Neural cell (in vitro differentiated cells): Measurements from ENCODE around the gene OPRL1.

Experiments used
- EP300 ChIP-seq: fragments of 450-650 bp; conservative IDR thresholded peaks from 2 replicates; pipeline ENCODE4 v1.6.1; 2014; ENCODE audit warnings: antibody characterized with exemption, mild to moderate bottlenecking, moderate library complexity; ENCODE audit not compliant: poor library complexity, severe bottlenecking
- EZH2 ChIP-seq: fragments of 200-600, 300-800 bp; shearing (Covaris generic), sonication (generic); IDR thresholded peaks from 2 replicates; pipeline ENCODE4 v1.6.1; 2014; ENCODE audit warnings: antibody characterized with exemption, low read length, borderline replicate concordance, mild to moderate bottlenecking; ENCODE audit not compliant: insufficient read depth, poor library complexity, severe bottlenecking
- POLR2AphosphoS5 ChIP-seq: IDR thresholded peaks from 2 replicates; pipeline ENCODE4 v1.6.1; 2012
- SMC3 ChIP-seq: fragments of 450-650 bp; conservative IDR thresholded peaks from 2 replicates; pipeline ENCODE4 v1.6.1; 2014; ENCODE audit warnings: antibody characterized with exemption, mild to moderate bottlenecking, moderate library complexity; ENCODE audit not compliant: poor library complexity
- TF ChIP-seq, protein P1 (sequence below): fragments of 450-650 bp; IDR thresholded peaks from 2 replicates; pipeline ENCODE4 v1.5.1; 2014; ENCODE audit warnings: antibody characterized with exemption, mild to moderate bottlenecking, moderate library complexity; ENCODE audit not compliant: poor library complexity, severe bottlenecking
- TF ChIP-seq, protein P2 (sequence below): IDR thresholded peaks from 2 replicates; pipeline ENCODE4 v1.6.1; 2012; ENCODE audit warnings: borderline replicate concordance

GRCh38 chr20:64098471-64099013 is 18.7 kb downstream of the OPRL1 start:
- no peak for TF ChIP-seq EP300
- TF ChIP-seq, protein P1, sequence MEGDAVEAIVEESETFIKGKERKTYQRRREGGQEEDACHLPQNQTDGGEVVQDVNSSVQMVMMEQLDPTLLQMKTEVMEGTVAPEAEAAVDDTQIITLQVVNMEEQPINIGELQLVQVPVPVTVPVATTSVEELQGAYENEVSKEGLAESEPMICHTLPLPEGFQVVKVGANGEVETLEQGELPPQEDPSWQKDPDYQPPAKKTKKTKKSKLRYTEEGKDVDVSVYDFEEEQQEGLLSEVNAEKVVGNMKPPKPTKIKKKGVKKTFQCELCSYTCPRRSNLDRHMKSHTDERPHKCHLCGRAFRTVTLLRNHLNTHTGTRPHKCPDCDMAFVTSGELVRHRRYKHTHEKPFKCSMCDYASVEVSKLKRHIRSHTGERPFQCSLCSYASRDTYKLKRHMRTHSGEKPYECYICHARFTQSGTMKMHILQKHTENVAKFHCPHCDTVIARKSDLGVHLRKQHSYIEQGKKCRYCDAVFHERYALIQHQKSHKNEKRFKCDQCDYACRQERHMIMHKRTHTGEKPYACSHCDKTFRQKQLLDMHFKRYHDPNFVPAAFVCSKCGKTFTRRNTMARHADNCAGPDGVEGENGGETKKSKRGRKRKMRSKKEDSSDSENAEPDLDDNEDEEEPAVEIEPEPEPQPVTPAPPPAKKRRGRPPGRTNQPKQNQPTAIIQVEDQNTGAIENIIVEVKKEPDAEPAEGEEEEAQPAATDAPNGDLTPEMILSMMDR = no peak
- TF ChIP-seq EZH2 = no peak
- no peak for TF ChIP-seq POLR2AphosphoS5
- TF ChIP-seq, protein P2, sequence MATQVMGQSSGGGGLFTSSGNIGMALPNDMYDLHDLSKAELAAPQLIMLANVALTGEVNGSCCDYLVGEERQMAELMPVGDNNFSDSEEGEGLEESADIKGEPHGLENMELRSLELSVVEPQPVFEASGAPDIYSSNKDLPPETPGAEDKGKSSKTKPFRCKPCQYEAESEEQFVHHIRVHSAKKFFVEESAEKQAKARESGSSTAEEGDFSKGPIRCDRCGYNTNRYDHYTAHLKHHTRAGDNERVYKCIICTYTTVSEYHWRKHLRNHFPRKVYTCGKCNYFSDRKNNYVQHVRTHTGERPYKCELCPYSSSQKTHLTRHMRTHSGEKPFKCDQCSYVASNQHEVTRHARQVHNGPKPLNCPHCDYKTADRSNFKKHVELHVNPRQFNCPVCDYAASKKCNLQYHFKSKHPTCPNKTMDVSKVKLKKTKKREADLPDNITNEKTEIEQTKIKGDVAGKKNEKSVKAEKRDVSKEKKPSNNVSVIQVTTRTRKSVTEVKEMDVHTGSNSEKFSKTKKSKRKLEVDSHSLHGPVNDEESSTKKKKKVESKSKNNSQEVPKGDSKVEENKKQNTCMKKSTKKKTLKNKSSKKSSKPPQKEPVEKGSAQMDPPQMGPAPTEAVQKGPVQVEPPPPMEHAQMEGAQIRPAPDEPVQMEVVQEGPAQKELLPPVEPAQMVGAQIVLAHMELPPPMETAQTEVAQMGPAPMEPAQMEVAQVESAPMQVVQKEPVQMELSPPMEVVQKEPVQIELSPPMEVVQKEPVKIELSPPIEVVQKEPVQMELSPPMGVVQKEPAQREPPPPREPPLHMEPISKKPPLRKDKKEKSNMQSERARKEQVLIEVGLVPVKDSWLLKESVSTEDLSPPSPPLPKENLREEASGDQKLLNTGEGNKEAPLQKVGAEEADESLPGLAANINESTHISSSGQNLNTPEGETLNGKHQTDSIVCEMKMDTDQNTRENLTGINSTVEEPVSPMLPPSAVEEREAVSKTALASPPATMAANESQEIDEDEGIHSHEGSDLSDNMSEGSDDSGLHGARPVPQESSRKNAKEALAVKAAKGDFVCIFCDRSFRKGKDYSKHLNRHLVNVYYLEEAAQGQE = no peak
- TF ChIP-seq SMC3 = no peak
